Measurements from ENCODE around the gene SULT1C4. TPM values are rescaled to one million over a fixed set of nuclear protein-coding genes. Genes with fewer than 3 reads are reported as not detected.

The SULT1C4 gene
- polyA plus RNA-seq, 1 donor from 2014 or later, result not detected

- Histone ChIP-seq H2AFZ (ENCODE audit: low read depth, low read length) (no peak overlapping the region), H3K9me2 (ENCODE audit: insufficient read depth, low read length) (no peaks in the 10 kb centered on the region), H3K79me2 (replicated peaks; ENCODE audit: insufficient read depth, low read length) (no peaks in the 10 kb centered on the region), H3K4me2 (ENCODE audit: low read length) (no peak overlapping the region), H3F3A (ENCODE audit: insufficient read depth, low read length, poor library complexity, severe bottlenecking) (no peaks in the 10 kb centered on the region), H3K27me3 (ENCODE audit: insufficient read depth, low read depth, low read length) (no peaks in the 10 kb centered on the region), H3K36me3 (ENCODE audit: insufficient read depth, low read length) (no peaks in the 10 kb centered on the region), H3K9ac (ENCODE audit: low read length) (no peak overlapping the region), H3K9me3 (ENCODE audit: low read length) (no peaks in the 10 kb centered on the region), H3K4me3 (ENCODE audit: low read length) (no peak overlapping the region), H3K27ac (ENCODE audit: low read length) (no peak overlapping the region), H4K20me1 (ENCODE audit: insufficient read depth) (no peaks in the 10 kb centered on the region)
- TF ChIP-seq CTCF (IDR thresholded peaks at IDR 0.05; ENCODE audit: poor library complexity, severe bottlenecking) (no peak), TAF1 (IDR thresholded peaks at IDR 0.05; ENCODE audit: low read depth) (no peak), RAD21 (conservative IDR thresholded peaks at IDR 0.05) (no peak), EP300 (conservative IDR thresholded peaks at IDR 0.05; ENCODE audit: poor library complexity, severe bottlenecking) (no peak), MXI1 (conservative IDR thresholded peaks at IDR 0.05; ENCODE audit: poor library complexity, severe bottlenecking) (no peak), SMC3 (conservative IDR thresholded peaks at IDR 0.05; ENCODE audit: poor library complexity) (no peak), POLR2AphosphoS5 (IDR thresholded peaks at IDR 0.05) (no peak), REST (IDR thresholded peaks at IDR 0.05; ENCODE audit: borderline replicate concordance) (no peak), EZH2 (IDR thresholded peaks at IDR 0.05; ENCODE audit: borderline replicate concordance, insufficient read depth, low read length, poor library complexity, severe bottlenecking) (no peak)
These were observed 7.7 kb upstream of the SULT1C4 start for GRCh38 chr2:108370080-108370479.

- no peak overlapping the region for H3K4me2 ChIP-seq (ENCODE audit: low read length)
- no peaks in the 10 kb centered on the region for H3K36me3 ChIP-seq (ENCODE audit: insufficient read depth, low read length)
- H2AFZ ChIP-seq (ENCODE audit: low read depth, low read length), result no peak overlapping the region
- H3K27ac ChIP-seq (ENCODE audit: low read length), result no peak overlapping the region
- no peak overlapping the region for H3K4me3 ChIP-seq (ENCODE audit: low read length)
- no peaks in the 10 kb centered on the region for H3F3A ChIP-seq (ENCODE audit: insufficient read depth, low read length, poor library complexity, severe bottlenecking)
- H3K9me2 ChIP-seq (ENCODE audit: insufficient read depth, low read length), result no peaks in the 10 kb centered on the region
- no peaks in the 10 kb centered on the region for H3K27me3 ChIP-seq (ENCODE audit: insufficient read depth, low read depth, low read length)
- H3K9me3 ChIP-seq (ENCODE audit: low read length), result no peaks in the 10 kb centered on the region
- no peaks in the 10 kb centered on the region for H3K79me2 ChIP-seq (replicated peaks; ENCODE audit: insufficient read depth, low read length)
- TF ChIP-seq TAF1 (IDR thresholded peaks at IDR 0.05; ENCODE audit: low read depth) (no peak), RAD21 (conservative IDR thresholded peaks at IDR 0.05) (no peak), MXI1 (conservative IDR thresholded peaks at IDR 0.05; ENCODE audit: poor library complexity, severe bottlenecking) (no peak), EZH2 (IDR thresholded peaks at IDR 0.05; ENCODE audit: borderline replicate concordance, insufficient read depth, low read length, poor library complexity, severe bottlenecking) (no peak), REST (IDR thresholded peaks at IDR 0.05; ENCODE audit: borderline replicate concordance) (no peak), SMC3 (conservative IDR thresholded peaks at IDR 0.05; ENCODE audit: poor library complexity) (no peak), POLR2AphosphoS5 (IDR thresholded peaks at IDR 0.05) (no peak), EP300 (conservative IDR thresholded peaks at IDR 0.05; ENCODE audit: poor library complexity, severe bottlenecking) (no peak), CTCF (IDR thresholded peaks at IDR 0.05; ENCODE audit: poor library complexity, severe bottlenecking) (no peak)
- H3K9ac ChIP-seq (ENCODE audit: low read length), result no peak overlapping the region
- no peaks in the 10 kb centered on the region for H4K20me1 ChIP-seq (ENCODE audit: insufficient read depth)
These were observed 980 bp upstream of the SULT1C4 start for GRCh38 chr2:108376774-108377173.

Data from neural cell (in vitro differentiated cells).